AG10803 (cell line): Measurements from ENCODE around the gene GPR78.
"Not testable (repeated sequence)": the region's sequence is repeated elsewhere in the genome, so short reads cannot be mapped to it uniquely, and the experiment has no call there.

Source experiments
- DNase-seq: peaks from one replicate; pipeline ENCODE4 v3.0.0; 2010; ENCODE audit warnings: low read depth
- H3K4me3 ChIP-seq: 2 replicates; pipeline ENCODE4 v1.5.1; 2011; ENCODE audit warnings: mild to moderate bottlenecking, low read length, control low read depth
- TF ChIP-seq, protein P1 (sequence below): conservative IDR thresholded peaks from 2 replicates; pipeline ENCODE4 v1.5.1; 2011; ENCODE audit warnings: mild to moderate bottlenecking, low read length, control low read depth, inconsistent platforms

The GPR78 gene

GRCh38 chr4:8617486-8618040, 37.4 kb downstream of the GPR78 start:
- no peak for DNase-seq
- TF ChIP-seq, protein P1, sequence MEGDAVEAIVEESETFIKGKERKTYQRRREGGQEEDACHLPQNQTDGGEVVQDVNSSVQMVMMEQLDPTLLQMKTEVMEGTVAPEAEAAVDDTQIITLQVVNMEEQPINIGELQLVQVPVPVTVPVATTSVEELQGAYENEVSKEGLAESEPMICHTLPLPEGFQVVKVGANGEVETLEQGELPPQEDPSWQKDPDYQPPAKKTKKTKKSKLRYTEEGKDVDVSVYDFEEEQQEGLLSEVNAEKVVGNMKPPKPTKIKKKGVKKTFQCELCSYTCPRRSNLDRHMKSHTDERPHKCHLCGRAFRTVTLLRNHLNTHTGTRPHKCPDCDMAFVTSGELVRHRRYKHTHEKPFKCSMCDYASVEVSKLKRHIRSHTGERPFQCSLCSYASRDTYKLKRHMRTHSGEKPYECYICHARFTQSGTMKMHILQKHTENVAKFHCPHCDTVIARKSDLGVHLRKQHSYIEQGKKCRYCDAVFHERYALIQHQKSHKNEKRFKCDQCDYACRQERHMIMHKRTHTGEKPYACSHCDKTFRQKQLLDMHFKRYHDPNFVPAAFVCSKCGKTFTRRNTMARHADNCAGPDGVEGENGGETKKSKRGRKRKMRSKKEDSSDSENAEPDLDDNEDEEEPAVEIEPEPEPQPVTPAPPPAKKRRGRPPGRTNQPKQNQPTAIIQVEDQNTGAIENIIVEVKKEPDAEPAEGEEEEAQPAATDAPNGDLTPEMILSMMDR, result no peak

DNA sequence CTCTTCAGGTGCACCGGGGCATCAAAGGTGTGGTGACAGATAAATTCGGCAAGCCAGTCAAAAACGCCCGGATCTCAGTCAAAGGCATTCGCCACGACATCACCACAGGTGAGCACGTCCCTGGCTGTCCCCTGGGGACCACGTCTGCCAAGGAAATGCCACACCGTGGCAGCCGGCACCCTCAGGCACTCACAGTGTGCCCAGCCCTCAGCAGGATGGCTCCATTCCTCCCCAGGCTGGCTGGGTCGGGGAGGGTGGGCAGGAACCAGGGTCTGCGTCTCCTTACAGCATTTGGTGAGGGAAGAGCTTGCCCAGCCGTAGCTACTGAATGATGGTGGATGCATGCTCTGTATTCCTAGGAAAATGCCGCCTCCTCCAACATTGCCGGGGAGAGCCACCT, 38.2 kb downstream of the GPR78 start:
- DNase-seq, result no peak
- H3K4me3 ChIP-seq, result no peak overlapping the region
- TF ChIP-seq, protein P1, result no peak

More at GRCh38 chr4:8617486-8618040, 37.4 kb downstream of the GPR78 start:
- H3K4me3 ChIP-seq, result no peak overlapping the region

- no peak overlapping the region for H3K4me3 ChIP-seq
- TF ChIP-seq, protein P1, result no peak
- DNase-seq, result no peak
These were observed 38.9 kb downstream of the GPR78 start for GRCh38 chr4:8618961-8619720.

DNA sequence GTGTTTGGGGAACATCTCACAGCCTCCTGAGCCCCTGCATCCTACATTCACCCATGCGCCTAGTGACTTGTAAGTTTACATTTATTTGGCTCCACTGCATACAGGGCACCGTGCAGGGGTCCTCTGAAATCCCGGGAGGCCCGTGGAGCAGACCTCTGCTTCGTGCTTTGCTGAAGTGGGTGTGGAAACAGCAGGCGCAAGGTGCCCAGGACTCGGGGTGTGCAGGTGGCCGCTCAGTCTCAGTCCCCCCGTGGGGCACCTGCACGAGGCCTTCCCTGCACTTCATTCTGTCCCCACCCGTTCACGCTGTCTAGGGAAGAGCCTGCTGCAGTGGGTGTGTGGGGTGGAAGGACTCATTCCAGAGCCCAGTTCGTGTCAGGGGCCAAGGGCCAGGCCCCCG, 40.9 kb downstream of the GPR78 start:
- not testable (repeated sequence) for DNase-seq, H3K4me3 ChIP-seq

DNA sequence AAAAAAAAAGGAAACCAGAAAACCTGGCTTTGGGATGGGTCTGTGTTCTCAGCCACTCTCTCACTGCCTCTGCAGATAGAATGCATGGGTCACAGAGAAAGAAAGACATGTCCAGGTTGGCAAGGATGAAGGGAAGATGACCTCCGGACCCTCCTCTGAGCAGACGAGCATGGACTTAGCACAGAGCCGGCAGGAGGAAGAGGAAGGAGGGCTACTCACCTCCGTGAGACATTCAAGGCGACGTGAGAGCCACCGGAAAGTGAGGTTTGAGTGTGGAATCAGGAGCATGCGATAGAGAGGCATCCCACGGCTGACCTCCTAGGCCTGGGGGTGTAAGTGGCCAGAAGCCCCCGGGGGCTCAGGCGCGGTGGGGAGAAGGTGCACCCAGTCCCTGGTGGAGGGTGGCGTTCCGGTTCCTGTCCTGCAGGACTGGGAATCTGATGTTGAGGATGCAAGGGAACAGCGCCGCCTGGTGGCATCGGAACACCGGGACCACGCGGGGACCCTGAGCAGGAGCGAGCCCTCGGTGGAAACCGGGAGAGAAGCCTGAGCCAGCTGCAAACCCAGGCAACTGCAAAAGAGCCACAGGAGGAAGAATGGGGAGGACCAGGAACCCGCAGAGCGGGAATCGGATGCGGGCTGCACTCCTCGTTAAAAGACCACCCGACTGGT, 44.5 kb downstream of the GPR78 start:
- not testable (repeated sequence) for DNase-seq, H3K4me3 ChIP-seq

DNA sequence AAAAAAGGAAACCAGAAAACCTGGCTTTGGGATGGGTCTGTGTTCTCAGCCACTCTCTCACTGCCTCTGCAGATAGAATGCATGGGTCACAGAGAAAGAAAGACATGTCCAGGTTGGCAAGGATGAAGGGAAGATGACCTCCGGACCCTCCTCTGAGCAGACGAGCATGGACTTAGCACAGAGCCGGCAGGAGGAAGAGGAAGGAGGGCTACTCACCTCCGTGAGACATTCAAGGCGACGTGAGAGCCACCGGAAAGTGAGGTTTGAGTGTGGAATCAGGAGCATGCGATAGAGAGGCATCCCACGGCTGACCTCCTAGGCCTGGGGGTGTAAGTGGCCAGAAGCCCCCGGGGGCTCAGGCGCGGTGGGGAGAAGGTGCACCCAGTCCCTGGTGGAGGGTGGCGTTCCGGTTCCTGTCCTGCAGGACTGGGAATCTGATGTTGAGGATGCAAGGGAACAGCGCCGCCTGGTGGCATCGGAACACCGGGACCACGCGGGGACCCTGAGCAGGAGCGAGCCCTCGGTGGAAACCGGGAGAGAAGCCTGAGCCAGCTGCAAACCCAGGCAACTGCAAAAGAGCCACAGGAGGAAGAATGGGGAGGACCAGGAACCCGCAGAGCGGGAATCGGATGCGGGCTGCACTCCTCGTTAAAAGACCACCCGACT, 50.2 kb downstream of the GPR78 start:
- H3K4me3 ChIP-seq, DNase-seq: not testable (repeated sequence)

DNA sequence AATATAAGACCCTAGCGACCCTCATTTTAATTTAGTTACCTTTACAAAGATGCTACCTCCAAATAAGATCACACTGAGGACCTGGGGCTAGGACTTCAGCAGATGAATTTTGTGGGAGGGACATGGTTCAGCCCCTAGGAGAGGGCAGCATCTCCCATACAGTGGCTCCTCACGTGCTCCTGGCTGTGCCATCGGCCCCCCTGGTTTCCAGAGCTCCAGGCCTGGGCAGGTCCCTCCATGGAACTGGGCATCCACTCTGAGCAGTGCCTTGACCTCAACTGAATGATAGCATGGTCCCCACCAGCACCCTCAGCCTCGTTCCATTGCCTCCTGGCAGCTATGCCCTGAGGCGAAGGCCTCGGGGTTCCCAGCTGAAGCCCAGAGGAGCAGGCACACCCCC, 51.7 kb downstream of the GPR78 start:
- H3K4me3 ChIP-seq, DNase-seq: not testable (repeated sequence)

DNA sequence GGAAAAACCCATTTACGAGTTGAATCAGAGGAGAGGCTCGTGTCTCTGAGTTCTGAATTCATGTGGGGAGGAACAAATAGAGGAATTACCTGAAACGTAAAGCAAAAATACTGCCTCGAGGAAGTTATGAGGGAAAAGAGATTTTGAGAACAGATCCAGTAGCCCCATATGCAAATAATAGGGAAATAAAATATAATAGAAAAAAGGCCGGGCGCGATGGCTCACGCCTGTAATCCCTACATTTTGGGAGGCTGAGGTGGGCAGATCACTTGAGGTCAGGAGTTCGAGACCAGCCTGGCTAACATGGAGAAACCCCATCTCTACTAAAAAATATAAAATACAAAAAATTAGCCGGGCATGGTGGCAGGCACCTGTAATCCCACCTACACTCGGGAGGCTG, 54.6 kb downstream of the GPR78 start:
- H3K4me3 ChIP-seq, DNase-seq: not testable (repeated sequence)

GRCh38 chr4:8635897-8636554, 55.8 kb downstream of the GPR78 start:
- H3K4me3 ChIP-seq, DNase-seq: not testable (repeated sequence)
